MM.1S (cell line): Measurements from ENCODE around the gene USP20.

Source experiments
- CTCF ChIP-seq: fragments of 300-600 bp; sonication (generic); IDR thresholded peaks from 2 replicates; pipeline ENCODE4 v1.5.1; 2016; ENCODE audit warnings: antibody characterized with exemption, low read length, mixed read lengths
- EZH2 ChIP-seq: fragments of 300-600 bp; sonication (generic); optimal IDR thresholded peaks from 2 replicates; pipeline ENCODE3; 2017; ENCODE audit warnings: low read depth, mild to moderate bottlenecking, antibody characterized with exemption, low read length, mixed read lengths

- no peak for TF ChIP-seq CTCF
- no peak for TF ChIP-seq EZH2
Observed at GRCh38 chr9:129864991-129865647, 29.9 kb downstream of the USP20 start.
